Measurements from ENCODE around the gene BCAN. TPM values are rescaled to one million over a fixed set of nuclear protein-coding genes. Genes with fewer than 3 reads are reported as not detected.
A peak's percentile ranks its signal among the peaks of the same experiment; 100 is the strongest.

BCAN gene
- total RNA-seq, 2 donors from 2014 or later = 0.29 to 0.60 TPM

- peak; percentile 94 for DNase-seq (ENCODE audit: low spot score)
- intact Hi-C loops (cut with DNase I) = loop anchor here in 1 of 2 donors (2.0 to 10.0 kb wide), 3 partner anchors 30 to 272 kb away; no protein-coding TSS in a partner anchor
Measured at GRCh38 chr1:156656806-156657740, 15.2 kb downstream of the BCAN start.

- no peak for DNase-seq (ENCODE audit: low spot score)
Measured at GRCh38 chr1:156657741-156658319, 15.9 kb downstream of the BCAN start.

GRCh38 chr1:156658496-156658895, 16.6 kb downstream of the BCAN start:
- intact Hi-C loops (cut with DNase I) = loop anchor here in 1 of 2 donors (5.0 to 10.0 kb wide), 2 partner anchors 76 to 274 kb away; no protein-coding TSS in a partner anchor
- no peak for DNase-seq (ENCODE audit: low spot score)

More at GRCh38 chr1:156657741-156658319, 15.9 kb downstream of the BCAN start:
- intact Hi-C loops (cut with DNase I) = loop anchor here in 1 of 2 donors (2.0 to 10.0 kb wide), 3 partner anchors 31 to 273 kb away; no protein-coding TSS in a partner anchor

GRCh38 chr1:156658945-156659574, 17.1 kb downstream of the BCAN start:
- DNase-seq (ENCODE audit: low spot score) = no peak

GRCh38 chr1:156659661-156659987, 17.7 kb downstream of the BCAN start:
- no peak for DNase-seq (ENCODE audit: low spot score)
- intact Hi-C loops (cut with DNase I) = loop anchor here in 1 of 2 donors (5.0 to 10.0 kb wide), 2 partner anchors 77 to 275 kb away; no protein-coding TSS in a partner anchor

More at GRCh38 chr1:156658945-156659574, 17.1 kb downstream of the BCAN start:
- intact Hi-C loops (cut with DNase I) = loop anchor here in 1 of 2 donors (5.0 to 10.0 kb wide), 2 partner anchors 77 to 274 kb away; no protein-coding TSS in a partner anchor

GRCh38 chr1:156659988-156660751, 18.3 kb downstream of the BCAN start:
- peak; percentile 99 for DNase-seq (ENCODE audit: low spot score)
- intact Hi-C loops (cut with DNase I) = loop anchor here (1.0 to 10.0 kb wide), 4 partner anchors 17 to 275 kb away; partner anchors contain the start of gene NES (in 1 of the 2)

GRCh38 chr1:156660752-156661112, 18.8 kb downstream of the BCAN start:
- intact Hi-C loops (cut with DNase I) = loop anchor here (1.0 to 2.0 kb wide), 2 partner anchors 16 to 18 kb away; partner anchors contain the start of gene NES (in 1 of the 2)
- DNase-seq (ENCODE audit: low spot score) = no peak

GRCh38 chr1:156662005-156662799, 20.3 kb downstream of the BCAN start:
- no peak for DNase-seq (ENCODE audit: low spot score)
- intact Hi-C loops (cut with DNase I) = no loop called here

- no peak for DNase-seq (ENCODE audit: low spot score)
- intact Hi-C loops (cut with DNase I) = no loop called here
Measured at GRCh38 chr1:156662800-156663055, 20.8 kb downstream of the BCAN start.

- intact Hi-C loops (cut with DNase I) = no loop called here
- no peak for DNase-seq (ENCODE audit: low spot score)
Measured at GRCh38 chr1:156663178-156663577, 21.3 kb downstream of the BCAN start.

- intact Hi-C loops (cut with DNase I) = no loop called here
- no peak for DNase-seq (ENCODE audit: low spot score)
Measured at GRCh38 chr1:156664046-156664766, 22.3 kb downstream of the BCAN start.

GRCh38 chr1:156664767-156665411, 23.0 kb downstream of the BCAN start:
- DNase-seq (ENCODE audit: low spot score) = no peak
- intact Hi-C loops (cut with DNase I) = no loop called here

GRCh38 chr1:156665539-156665938, 23.6 kb downstream of the BCAN start:
- DNase-seq (ENCODE audit: low spot score) = no peak

GRCh38 chr1:156666862-156667609, 25.1 kb downstream of the BCAN start:
- DNase-seq (ENCODE audit: low spot score) = no peak
- intact Hi-C loops (cut with DNase I) = no loop called here

More at GRCh38 chr1:156665539-156665938, 23.6 kb downstream of the BCAN start:
- intact Hi-C loops (cut with DNase I) = no loop called here

- no peak for DNase-seq (ENCODE audit: low spot score)
- intact Hi-C loops (cut with DNase I) = no loop called here
Measured at GRCh38 chr1:156667610-156667967, 25.7 kb downstream of the BCAN start.

GRCh38 chr1:156667968-156668709, 26.2 kb downstream of the BCAN start:
- no peak for DNase-seq (ENCODE audit: low spot score)
- intact Hi-C loops (cut with DNase I) = no loop called here
